Neural progenitor cell (in vitro differentiated cells): Measurements from ENCODE around the gene PCNX2. TPM values are rescaled to one million over a fixed set of nuclear protein-coding genes. Genes with fewer than 3 reads are reported as not detected.

Source experiments
- DNase-seq: peaks from one replicate; pipeline ENCODE4 v3.0.0-alpha.2; 2016; ENCODE audit warnings: low spot score
- H2AFZ ChIP-seq: fragments of 200-600 bp; sonication (generic); replicated peaks from 2 replicates; pipeline ENCODE4 v1.6.1; 2016; ENCODE audit warnings: antibody characterized with exemption
- H3F3A ChIP-seq: fragments of 200-600 bp; sonication (generic); 2 replicates; pipeline ENCODE4 v1.6.1; 2016; ENCODE audit warnings: antibody characterized with exemption, low read depth
- H3K27ac ChIP-seq: fragments of 200-600 bp; sonication (generic); 2 replicates; pipeline ENCODE4 v1.5.1; 2016; ENCODE audit warnings: mild to moderate bottlenecking
- H3K27me3 ChIP-seq: fragments of 200-600 bp; sonication (generic); 2 replicates; pipeline ENCODE4 v1.6.1; 2016; ENCODE audit warnings: mild to moderate bottlenecking, moderate library complexity
- H3K36me3 ChIP-seq: fragments of 200-600 bp; sonication (generic); 2 replicates; pipeline ENCODE4 v1.5.1; 2016
- H3K4me1 ChIP-seq: fragments of 200-600 bp; sonication (generic); 2 replicates; pipeline ENCODE4 v1.6.1; 2016; ENCODE audit warnings: mixed run types
- H3K4me2 ChIP-seq: fragments of 200-600 bp; sonication (generic); 2 replicates; pipeline ENCODE4 v1.6.1; 2016
- H3K4me3 ChIP-seq: fragments of 200-600 bp; sonication (generic); 2 replicates; pipeline ENCODE4 v1.5.1; 2016
- H3K79me2 ChIP-seq: fragments of 200-600 bp; sonication (generic); 2 replicates; pipeline ENCODE4 v1.6.1; 2016; ENCODE audit warnings: low read depth
- H3K9ac ChIP-seq: fragments of 200-600 bp; sonication (generic); 2 replicates; pipeline ENCODE4 v1.6.1; 2016
- H3K9me3 ChIP-seq: fragments of 200-600 bp; sonication (generic); 2 replicates; pipeline ENCODE4 v1.5.1; 2016; ENCODE audit warnings: low read depth
- H4K20me1 ChIP-seq: fragments of 200-600 bp; sonication (generic); 2 replicates; pipeline ENCODE4 v1.6.1; 2016; ENCODE audit warnings: low read depth
- H3K27ac Mint-ChIP-seq: 3 replicates; pipeline ENCODE4 v1.8.0; 2021; ENCODE audit warnings: mixed read lengths
- H3K27me3 Mint-ChIP-seq: 2 replicates; pipeline ENCODE4 v1.8.0; 2022; ENCODE audit warnings: low read depth, mild to moderate bottlenecking, inconsistent platforms, moderate library complexity, mixed read lengths; ENCODE audit not compliant: insufficient read depth
- H3K36me3 Mint-ChIP-seq: 3 replicates; pipeline ENCODE4 v1.8.0; 2021; ENCODE audit warnings: mixed read lengths
- H3K4me1 Mint-ChIP-seq: 3 replicates; pipeline ENCODE4 v1.8.0; 2021; ENCODE audit warnings: mixed read lengths
- H3K4me3 Mint-ChIP-seq: 3 replicates; pipeline ENCODE4 v1.8.0; 2021; ENCODE audit warnings: mild to moderate bottlenecking, moderate library complexity, mixed read lengths
- H3K9me3 Mint-ChIP-seq: 3 replicates; pipeline ENCODE4 v1.8.0; 2020; ENCODE audit warnings: mixed read lengths
- CTCF ChIP-seq: fragments of 200-600 bp; sonication (generic); IDR thresholded peaks from 2 replicates; pipeline ENCODE4 v1.5.1; 2017; ENCODE audit warnings: antibody characterized with exemption, mild to moderate bottlenecking
- EZH2 ChIP-seq: fragments of 200-600 bp; sonication (generic); IDR thresholded peaks from 2 replicates; pipeline ENCODE4 v1.6.1; 2017; ENCODE audit warnings: antibody characterized with exemption, mild to moderate bottlenecking, moderate library complexity
- EZH2phosphoT487 ChIP-seq: fragments of 200-600 bp; sonication (generic); IDR thresholded peaks from 2 replicates; pipeline ENCODE4 v1.6.1; 2017; ENCODE audit warnings: antibody characterized with exemption
- total RNA-seq: library from RNA; depleted of rRNA; stranded (reverse); fragments of >200 nt; gene quantifications from 2 replicates; pipeline ENCODE4 v1.2.3, GENCODE V29; 2015; ENCODE audit warnings: low replicate concordance

PCNX2 gene
- total RNA-seq, 1 donor from 2014 or later = 30.8 TPM

- Histone ChIP-seq H3F3A (peaks cover 7% of the 10 kb centered on the region), H3K9me3 (no peaks in the 10 kb centered on the region)
- H3K27ac Mint-ChIP-seq = no peak overlapping the region
Measured at GRCh38 chr1:233015965-233016364, 279.6 kb downstream of the PCNX2 start.

GRCh38 chr1:233012021-233012420, 283.5 kb downstream of the PCNX2 start:
- Mint-ChIP-seq H3K27me3 (no peaks in the 10 kb centered on the region), H3K9me3 (no peaks in the 10 kb centered on the region), H3K36me3 (peaks cover 12% of the 10 kb centered on the region), H3K4me3 (no peak overlapping the region), H3K27ac (no peak overlapping the region), H3K4me1 (no peaks in the 10 kb centered on the region)
- no peak for DNase-seq
- H3K9me3 ChIP-seq = no peaks in the 10 kb centered on the region
- no peak overlapping the region for H3K4me2 ChIP-seq
- no peak overlapping the region for H3K27ac ChIP-seq
- H3K36me3 ChIP-seq = no peaks in the 10 kb centered on the region
- H3K27me3 ChIP-seq = no peaks in the 10 kb centered on the region
- H3K79me2 ChIP-seq = no peaks in the 10 kb centered on the region
- H3K4me1 ChIP-seq = no peaks in the 10 kb centered on the region
- no peaks in the 10 kb centered on the region for H3F3A ChIP-seq
- H2AFZ ChIP-seq = no peak overlapping the region
- H4K20me1 ChIP-seq = no peaks in the 10 kb centered on the region
- H3K9ac ChIP-seq = no peak overlapping the region
- TF ChIP-seq CTCF (no peak), EZH2 (no peak), EZH2phosphoT487 (no peak)
- H3K4me3 ChIP-seq = no peak overlapping the region

More at GRCh38 chr1:233015965-233016364, 279.6 kb downstream of the PCNX2 start:
- no peaks in the 10 kb centered on the region for H3K79me2 ChIP-seq
- Mint-ChIP-seq H3K36me3 (peaks cover 10% of the 10 kb centered on the region), H3K4me3 (no peak overlapping the region), H3K4me1 (peaks cover 29% of the 10 kb centered on the region), H3K27me3 (peaks cover 2% of the 10 kb centered on the region), H3K9me3 (no peaks in the 10 kb centered on the region)
- no peak overlapping the region for H3K9ac ChIP-seq
- no peak for TF ChIP-seq CTCF
- no peak for TF ChIP-seq EZH2phosphoT487
- TF ChIP-seq EZH2 = no peak
- H3K27ac ChIP-seq = no peak overlapping the region
- no peak overlapping the region for H3K4me3 ChIP-seq
- no peaks in the 10 kb centered on the region for H3K36me3 ChIP-seq
- no peak overlapping the region for H3K4me2 ChIP-seq
- no peaks in the 10 kb centered on the region for H3K27me3 ChIP-seq
- DNase-seq = no peak
- no peak overlapping the region for H2AFZ ChIP-seq
- peaks cover 17% of the 10 kb centered on the region for H3K4me1 ChIP-seq
- H4K20me1 ChIP-seq = no peaks in the 10 kb centered on the region

GRCh38 chr1:233010146-233010545, 285.4 kb downstream of the PCNX2 start:
- H3K79me2 ChIP-seq = no peaks in the 10 kb centered on the region
- H3K9ac ChIP-seq = no peak overlapping the region

More at GRCh38 chr1:233010146-233010545, 285.4 kb downstream of the PCNX2 start:
- Histone ChIP-seq H3K9me3 (no peaks in the 10 kb centered on the region), H3K4me1 (peaks cover 6% of the 10 kb centered on the region), H3K4me3 (no peak overlapping the region), H3K36me3 (no peaks in the 10 kb centered on the region), H3K27me3 (no peaks in the 10 kb centered on the region), H4K20me1 (no peaks in the 10 kb centered on the region), H3K4me2 (no peak overlapping the region), H3K27ac (no peak overlapping the region), H2AFZ (no peak overlapping the region), H3F3A (no peaks in the 10 kb centered on the region)
- H3K9me3 Mint-ChIP-seq = no peaks in the 10 kb centered on the region
- no peaks in the 10 kb centered on the region for H3K27me3 Mint-ChIP-seq
- no peak overlapping the region for H3K4me3 Mint-ChIP-seq
- TF ChIP-seq EZH2phosphoT487 = no peak
- no peak for TF ChIP-seq CTCF
- TF ChIP-seq EZH2 = no peak
- DNase-seq = no peak
- no peak overlapping the region for H3K27ac Mint-ChIP-seq
- H3K4me1 Mint-ChIP-seq = peaks cover 15% of the 10 kb centered on the region
- peaks cover 9% of the 10 kb centered on the region for H3K36me3 Mint-ChIP-seq
